Stimulated activated CD8-positive, alpha-beta memory T cell treated with anti-CD3 and anti-CD28 coated beads, Interleukin-7, amount 100 ng/mL, for 24 hours (primary cell): ENCODE results near the gene XIRP2.
A peak's percentile ranks its signal among the peaks of the same experiment; 100 is the strongest.
"Not testable (repeated sequence)": the region's sequence is repeated elsewhere in the genome, so short reads cannot be mapped to it uniquely, and the experiment has no call there.

Source experiments
- DNase-seq: peaks from one replicate; pipeline ENCODE4 v3.0.0-alpha.2; 2020; ENCODE audit warnings: low read depth

XIRP2 gene

DNA sequence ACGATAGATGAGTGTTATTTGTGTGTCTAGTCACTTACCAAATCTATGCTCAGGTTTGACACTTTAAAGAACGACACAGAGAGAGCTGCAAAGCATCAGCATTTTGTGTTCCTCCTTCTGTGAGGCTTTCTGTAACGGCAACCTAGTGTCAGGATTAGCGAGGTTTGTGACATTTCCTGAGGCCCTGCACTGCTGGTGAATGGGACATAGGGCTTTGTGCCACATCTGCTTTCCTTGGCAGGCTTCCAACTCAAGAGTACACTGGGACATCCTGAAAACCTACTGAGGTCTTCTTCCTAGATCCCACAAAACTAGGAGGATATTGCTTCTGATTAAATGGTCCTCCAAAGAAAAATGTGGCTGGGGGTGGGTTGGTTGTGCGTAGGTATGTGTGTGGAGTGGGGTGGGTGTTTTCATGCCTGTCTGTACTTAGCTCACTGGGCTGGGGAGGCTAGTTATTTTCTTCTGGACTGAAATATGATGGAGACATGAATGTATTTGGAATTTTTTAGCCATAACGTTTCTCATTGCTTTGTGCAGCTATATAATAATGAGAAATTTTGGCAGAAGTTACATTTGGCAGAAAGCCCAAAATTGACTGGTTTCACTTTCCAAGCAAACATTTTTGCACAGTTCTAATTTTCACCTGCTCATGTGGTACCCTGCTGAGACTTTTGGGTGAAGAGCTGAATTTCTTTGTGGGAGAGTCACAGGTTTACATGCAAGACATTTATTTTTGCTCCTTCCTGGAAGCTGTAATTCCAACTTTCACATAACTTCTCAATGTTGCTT, 308.4 kb downstream of the XIRP2 start:
- DNase-seq: no peak

DNA sequence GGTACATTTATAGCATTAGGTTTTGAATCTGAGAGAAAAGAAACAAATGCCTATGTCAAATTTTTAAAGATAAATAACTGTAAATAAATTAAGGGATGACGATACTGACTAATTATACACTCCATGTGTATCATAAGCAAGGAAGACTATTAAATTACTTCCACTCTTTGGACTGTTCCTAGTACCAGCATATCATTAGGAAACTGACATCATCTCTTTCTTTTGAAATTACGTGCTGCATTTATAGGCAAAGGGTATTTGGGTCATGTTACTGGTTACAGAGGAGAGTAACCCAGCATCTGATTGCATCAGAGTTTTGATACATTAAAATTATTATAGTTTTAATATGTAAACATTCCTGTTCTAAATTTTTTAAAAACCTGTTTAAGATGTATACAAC, 309.7 kb downstream of the XIRP2 start:
- no peak for DNase-seq

DNA sequence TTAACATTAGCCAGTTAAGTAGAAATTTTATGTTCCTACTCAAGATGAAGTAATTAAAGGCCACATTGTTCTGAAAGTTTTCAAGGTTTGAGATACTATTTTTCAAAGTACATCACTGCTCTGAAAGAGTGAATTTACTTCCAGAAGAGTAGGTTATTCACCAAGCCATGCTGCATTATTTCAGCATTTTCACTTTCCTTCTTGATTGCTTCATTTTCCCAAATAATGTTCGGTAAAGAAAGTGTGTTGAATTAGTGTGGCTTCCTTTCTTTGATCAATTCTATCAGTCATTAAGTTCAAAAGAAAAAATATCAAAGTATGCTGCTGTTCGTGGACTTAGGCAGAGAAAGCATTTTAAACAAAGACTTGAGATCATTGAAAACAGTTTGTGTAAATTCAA, 310.3 kb downstream of the XIRP2 start:
- no peak for DNase-seq

DNA sequence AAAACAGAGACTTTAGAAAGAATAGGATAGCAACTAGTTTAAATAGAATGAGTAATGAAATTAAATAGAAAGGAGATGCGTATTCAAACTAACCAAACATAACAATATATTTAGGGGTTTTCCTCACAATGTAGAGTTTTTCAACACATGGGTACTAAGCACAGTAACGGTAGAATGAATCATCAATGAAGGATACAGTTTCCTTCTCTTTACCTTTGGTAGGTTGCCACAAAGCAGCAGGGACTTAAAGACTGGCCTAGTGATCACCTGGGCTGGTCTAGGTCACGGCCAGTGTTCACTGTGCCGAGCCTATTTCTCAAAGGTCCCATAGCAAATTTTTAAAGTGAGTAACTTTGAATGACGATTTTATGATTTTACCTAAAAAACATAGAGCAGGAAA, 311.7 kb downstream of the XIRP2 start:
- DNase-seq: no peak

DNA sequence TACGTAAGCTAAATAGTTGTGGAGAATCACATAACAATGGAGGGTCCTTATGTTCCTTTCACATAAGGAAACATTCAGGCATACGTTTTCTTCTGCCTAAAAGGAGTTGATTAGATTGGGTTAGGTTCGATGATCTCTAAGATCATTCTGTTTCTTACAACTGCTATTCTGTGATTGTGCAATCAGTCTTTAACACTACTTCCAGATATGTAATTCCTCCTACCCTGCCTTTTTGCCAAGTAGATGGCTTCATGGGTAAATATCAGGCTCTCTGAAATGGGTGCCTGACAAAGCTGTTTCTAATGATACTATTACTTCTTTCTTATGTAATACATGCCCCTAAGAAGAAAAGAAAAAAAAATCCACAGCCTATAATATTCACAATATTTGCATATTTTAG, 321.5 kb downstream of the XIRP2 start:
- no peak for DNase-seq

DNA sequence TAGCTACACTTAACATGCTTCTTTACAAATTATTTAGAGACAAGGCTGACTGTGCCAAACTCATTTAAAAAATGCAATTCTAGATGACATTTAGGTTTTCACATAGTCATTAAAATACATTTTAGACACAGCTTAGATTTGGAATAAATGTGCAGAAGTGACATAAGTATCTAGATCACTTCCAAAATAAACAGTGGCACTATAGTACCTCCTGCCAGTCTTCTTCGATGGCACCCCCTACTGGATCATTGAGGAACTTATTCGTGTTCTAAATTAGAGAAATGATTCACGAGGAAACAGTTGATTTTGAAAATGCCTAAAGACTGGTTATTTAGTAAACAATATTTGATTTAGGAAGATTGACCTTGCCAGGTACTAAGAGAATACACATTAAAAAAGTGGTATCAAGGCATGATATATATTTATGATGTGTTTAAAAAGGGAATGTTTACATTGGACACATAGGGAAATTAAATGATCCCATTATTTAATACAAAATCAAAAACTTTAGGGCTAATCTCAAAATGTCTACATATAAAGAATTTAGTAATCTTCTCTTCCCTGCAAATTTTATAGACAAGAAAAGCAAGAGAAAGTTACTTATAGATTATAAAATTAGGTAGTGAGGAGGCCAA, 323.9 kb downstream of the XIRP2 start:
- no peak for DNase-seq

DNA sequence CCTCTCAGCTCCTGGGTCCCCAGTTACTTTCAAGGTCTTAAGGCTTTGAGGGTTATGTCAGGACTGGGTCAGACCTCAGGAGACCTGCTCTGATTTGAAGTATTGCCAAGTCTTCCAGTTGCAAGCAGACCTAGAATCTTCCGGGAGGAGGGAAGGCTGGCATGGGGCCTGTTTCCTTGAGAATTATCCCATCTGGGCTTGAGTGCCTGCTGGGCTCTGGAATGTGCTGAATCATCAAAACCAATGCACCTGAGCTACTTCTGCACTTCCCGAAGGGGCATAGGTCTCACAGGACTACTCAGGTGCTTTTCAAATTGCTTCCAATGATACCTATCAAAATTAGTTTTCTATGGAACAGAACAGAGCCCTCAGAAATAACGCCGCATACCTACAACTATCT, 327.3 kb downstream of the XIRP2 start:
- DNase-seq: no peak

DNA sequence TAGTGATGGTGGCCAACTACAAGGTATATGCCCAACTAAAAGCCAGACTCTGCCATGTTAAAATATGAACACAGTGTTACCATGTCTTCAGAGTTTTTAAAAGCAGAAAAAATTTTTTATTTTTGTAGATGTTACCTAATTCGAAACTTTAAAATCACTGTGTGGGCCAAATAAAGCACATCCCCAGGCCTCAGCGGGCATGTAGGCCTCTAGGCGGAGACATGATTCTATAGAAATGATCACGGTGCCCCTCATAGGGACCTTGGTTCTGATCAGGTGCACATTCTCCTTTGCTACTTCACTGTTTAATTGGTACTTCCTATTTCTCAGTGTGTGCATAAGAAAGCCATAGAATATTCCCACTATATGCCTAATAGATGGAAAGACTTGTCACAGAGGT, 349.2 kb downstream of the XIRP2 start:
- no peak for DNase-seq

DNA sequence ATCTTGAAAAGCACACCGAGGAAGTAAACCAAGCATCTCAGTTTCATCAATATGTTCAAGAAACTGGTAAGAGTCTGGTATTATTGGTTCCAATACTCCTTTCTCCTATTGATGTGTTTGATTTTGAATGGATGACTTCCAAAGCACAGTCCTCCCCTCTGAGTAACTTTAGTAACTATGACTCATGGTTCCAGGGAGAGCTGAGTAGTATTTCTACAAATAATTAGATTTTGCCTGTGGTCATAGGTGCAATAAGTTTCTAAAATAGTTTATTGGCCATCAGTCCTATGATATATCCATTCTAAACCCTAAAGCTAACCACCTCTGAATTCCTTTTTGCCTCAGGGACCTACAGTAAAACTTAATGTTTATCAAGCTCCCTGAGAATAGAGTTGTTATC, 352.4 kb downstream of the XIRP2 start:
- no peak for DNase-seq

DNA sequence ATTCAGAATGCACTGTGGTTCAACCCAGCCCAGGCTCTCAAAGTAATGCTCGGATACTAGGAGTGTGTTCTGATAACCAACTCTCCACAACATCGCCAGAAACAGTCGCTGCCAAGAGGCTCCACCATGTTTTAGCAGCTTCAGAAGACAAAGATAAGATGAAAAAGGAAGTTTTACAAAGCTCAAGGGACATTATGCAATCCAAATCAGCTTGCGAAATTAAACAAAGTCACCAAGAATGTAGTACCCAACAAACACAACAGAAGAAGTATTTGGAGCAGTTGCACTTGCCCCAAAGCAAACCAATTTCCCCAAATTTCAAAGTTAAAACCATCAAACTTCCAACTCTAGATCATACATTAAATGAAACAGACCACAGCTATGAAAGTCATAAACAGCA, 360.9 kb downstream of the XIRP2 start:
- no peak for DNase-seq

DNA sequence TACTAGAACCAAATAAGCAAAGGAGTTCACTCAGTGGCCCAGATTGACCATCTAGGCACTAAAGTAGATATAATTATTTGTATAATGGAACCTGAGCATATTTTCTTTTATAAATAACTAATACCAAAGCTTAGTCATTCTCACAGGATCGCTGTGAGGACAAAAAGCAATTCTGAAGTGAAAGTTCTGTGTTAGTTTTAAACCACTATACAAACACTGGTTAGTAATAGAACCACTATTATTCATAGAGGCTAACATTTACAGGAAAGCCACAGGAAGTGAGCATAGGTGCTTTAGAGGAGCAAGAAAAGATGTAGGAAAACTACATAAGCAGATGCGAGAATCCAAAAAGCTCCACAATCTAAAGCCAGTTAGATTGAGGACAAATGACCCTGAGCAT, 364.7 kb downstream of the XIRP2 start:
- DNase-seq: no peak

DNA sequence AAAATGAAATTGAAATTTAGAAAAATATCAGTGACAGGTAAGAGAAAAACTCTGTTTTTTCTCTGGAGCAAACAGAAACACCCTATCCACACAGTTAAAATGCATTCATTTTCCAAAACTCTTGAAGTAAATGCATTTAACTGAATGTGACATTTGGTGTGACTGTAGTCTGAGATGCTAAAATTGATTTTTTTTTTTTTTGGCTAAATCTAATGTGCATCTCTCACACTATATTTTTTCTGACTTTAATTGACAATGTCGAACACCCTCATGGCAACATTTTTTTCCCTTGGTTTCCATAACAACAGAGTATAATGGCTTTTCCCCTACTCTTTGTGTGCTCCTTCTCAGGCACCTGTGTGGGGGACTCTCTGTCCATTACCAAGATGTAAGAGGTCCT, 366.4 kb downstream of the XIRP2 start:
- DNase-seq: no peak

DNA sequence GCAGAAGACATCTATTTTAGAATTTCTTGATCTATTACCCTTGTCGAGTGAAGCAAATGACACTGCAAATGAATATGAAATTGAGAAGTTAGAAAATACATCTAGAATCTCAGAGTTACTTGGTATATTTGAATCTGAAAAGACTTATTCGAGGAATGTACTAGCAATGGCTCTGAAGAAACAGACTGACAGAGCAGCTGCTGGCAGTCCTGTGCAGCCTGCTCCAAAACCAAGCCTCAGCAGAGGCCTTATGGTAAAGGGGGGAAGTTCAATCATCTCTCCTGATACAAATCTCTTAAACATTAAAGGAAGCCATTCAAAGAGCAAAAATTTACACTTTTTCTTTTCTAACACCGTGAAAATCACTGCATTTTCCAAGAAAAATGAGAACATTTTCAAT, 370.4 kb downstream of the XIRP2 start:
- DNase-seq: no peak

DNA sequence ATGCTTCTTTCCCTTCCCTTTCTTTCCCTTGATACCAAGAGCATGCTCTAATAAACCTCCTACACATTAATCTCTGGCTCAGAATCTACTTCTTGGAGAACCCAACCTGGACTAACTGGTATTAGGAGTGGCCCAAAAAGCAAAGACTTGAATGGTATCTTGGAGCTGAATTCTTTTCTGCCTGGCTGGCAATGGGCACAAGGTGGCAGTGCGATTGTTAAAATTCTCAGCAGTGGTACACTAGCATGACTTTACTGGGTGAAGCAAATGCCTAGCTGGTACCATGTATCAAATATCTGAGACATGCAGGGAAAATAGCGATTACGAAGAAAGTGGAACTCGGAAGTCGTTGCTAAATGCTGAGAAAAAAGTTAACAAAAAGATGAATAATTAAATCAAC, 376.1 kb downstream of the XIRP2 start:
- no peak for DNase-seq

DNA sequence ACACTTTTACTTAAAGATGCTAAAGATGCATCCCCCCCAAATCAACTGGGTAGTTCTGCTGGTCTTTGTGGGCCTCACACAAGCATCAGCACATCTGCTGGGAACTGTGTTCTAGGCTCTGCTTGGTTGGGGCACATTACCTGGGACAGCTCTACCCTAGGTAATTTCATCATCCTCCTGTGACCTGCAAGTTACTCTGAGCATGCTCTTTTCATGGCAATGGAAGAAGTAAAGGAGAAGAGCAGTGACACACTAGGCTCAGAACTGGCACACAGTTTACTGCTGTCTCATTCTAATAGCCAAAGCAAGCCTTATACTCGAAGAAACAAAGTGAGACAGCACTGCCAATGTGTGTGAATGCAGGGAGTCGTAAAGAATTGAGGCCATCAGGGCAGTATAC, 376.7 kb downstream of the XIRP2 start:
- no peak for DNase-seq

DNA sequence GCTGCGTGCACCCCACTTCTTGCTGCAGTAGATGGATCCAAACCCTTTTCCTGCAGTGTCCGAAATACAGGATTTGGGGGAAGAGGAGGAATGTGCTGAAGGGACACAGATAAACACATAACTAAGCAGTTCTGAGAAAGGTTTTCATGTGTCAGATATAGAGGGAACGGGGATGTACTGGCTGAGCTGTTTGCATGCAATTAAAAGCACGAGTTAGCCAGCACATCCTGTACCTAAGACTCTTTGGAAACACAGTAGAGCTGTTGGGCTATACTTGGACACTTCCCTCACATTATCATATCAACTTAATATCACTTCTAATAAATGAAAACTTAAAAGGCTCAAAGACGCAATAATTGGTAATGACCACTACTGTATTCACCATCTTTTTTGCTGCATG, 377.4 kb downstream of the XIRP2 start:
- DNase-seq: no peak

DNA sequence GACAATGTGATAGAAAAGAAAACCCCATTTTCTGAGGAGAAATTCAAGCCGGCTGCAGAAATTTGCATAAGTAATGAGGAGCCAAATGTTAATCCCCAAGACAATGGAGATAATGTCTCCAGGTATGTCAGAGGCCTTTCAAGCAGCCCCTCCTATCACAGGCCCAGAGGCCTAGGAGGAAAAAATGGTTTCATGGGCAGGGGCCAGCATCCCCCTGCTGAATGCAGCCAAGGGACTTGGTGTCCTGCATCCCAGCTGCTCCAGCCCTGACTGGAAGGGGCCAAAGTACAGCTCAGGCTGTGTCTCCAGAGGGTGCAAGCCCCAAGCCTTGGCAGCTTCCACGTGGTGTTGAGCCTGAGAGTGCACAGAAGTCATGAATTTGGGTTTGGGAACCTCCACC, 380.0 kb downstream of the XIRP2 start:
- DNase-seq: not testable (repeated sequence)

DNA sequence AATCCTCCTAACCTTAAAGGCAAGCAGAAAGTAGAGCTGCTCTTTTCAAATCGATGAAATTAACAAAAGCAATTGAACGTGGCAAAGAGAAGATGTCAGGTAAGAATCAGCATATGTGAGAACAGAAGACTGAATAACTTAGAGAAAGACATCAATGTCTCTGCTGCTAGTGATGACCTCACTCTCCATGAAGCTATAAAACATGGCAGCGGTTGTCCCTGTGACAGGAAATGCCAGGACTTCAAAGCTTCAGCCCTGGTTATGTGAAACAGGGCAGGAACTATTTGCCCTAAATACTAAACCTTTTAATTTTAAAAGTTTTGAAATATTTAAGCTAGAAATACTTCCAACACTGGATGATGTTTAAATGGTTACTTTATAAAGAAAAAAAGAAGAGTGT, 383.7 kb downstream of the XIRP2 start:
- no peak for DNase-seq

DNA sequence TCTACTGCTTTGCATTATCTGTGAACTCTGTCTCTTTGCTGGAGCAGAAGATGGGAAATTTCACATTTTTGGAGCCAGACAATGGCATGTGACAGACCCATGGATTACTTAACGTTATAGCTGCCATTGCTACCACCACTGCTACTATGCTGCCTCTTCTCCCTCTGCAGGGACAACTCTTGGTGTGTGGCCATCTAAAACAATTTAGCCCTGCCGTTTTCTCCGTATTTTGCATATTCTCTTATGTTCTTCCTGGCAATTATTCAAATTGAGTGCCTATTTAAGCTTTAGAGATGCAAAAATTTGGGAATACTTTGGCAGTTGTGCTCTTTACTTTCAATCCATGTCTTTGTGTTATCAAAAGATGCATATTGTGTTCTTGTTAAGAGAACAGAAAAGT, 386.8 kb downstream of the XIRP2 start:
- DNase-seq: no peak

DNA sequence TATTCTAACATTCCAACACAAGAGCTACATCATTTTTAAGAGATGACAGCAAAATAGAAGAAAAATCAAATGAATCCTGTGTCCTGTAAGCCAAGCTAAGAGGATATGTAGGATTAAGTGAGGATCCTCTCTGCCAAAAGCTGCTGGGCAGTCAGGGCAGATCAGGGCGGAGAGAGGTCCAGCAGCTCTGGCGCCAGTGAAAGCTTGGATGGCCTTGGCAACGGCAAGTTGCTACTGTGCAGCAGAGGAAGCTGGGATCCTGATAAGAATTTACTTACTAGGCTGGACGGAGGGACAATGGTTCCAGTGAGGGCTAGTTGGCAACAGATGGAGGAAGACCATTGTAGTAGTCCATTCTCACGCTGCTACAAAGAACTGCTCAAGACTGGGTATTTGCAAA, 391.5 kb downstream of the XIRP2 start:
- no peak for DNase-seq

DNA sequence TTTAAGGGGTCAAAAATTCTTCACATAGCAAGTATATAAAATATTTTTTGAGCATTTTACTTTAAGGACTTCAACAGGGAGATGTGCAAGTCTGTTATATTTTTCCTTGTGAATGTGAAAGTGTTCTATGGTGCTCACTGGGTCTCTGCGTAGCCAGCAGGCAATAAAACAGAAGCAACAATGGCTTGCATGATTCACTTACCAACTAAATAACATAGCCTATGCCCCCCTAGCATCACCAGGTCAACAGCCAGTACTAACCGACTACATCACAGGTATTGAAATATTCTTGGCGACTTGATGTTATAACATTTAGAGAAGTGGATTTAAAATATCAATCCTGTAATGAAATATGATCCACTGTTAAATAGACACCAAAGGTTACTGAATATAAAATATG, 398.9 kb downstream of the XIRP2 start:
- DNase-seq: no peak

DNA sequence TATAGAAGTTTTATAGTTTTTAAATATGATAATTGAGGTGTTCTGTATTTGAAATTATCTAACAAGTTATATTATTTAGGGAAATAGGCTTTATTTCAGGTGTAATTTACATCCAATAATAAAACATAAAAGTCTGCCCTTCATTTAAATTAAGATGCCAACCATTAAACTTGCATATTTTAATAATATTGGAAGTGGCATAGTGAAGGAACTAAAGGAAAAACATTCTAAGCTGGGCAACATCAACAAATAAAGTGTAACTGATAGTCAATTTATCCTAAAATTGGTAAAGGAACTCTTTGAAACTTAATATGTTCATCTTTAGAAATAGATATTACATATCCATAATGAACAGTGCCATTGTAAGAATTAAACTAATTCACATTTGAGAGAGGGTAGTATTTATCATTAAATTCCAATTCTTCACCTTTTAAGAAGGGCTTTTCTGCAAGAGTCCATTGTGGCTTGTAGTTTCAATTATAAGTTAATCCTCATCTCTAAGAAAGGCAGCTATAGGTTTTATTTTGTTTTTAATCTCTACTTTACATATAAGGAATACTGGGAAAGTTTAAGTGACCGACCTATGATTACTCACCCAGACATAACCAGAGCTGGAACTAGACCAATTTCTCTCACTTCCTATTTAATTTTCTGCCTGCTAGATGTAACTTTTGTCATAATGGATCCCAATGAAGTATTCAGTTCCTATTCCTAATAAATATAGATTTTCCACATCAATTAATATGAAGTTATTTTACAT, 401.6 kb downstream of the XIRP2 start:
- DNase-seq: no peak

DNA sequence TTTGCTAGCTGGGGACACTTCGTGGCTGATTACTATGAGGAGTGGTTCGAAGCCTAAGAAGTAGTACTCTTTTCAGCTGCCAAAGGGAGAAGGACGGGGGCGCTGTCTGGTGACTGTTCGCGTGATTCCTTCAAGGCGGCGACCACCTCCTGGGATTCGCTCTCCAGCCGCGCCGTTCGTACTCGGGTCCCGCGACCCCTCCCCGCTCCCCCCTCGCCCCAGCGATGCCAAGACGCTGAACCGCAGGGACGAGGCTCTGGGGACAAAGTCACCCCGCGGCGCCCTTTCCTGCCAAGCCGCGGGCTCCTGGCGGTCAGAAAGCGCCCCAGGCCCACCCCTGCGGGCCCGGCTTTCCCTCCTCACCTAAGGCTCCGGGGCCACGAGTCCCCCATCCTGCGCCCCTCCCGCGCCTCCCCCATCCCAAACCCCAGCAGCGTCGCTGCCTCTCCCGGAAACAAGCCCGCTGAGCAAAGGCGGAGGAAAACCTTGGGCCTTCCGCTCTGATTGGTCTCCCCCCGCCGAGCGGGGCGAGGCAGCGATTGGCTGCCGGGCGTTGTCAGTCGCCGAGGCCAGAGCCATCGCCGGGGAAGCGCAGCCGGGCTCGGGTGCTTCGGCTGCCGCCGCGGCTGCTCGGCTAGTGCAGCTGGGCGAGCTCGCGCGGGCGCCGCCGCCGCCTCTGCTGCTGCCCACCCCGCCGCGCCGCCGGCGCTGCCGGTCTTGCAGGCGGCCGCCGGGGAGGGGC, 404.3 kb downstream of the XIRP2 start, which contains the start of gene B3GALT1:
Gene B3GALT1 (plus strand): TSS at position 572 of the 742 bp plus-strand sequence.
- DNase-seq: peak; percentile 31
